Mucosa of stomach (tissue), 1 donor: ENCODE measurements around the gene MAPK11.

Experiments used
- H3K27me3 ChIP-seq: one replicate; pipeline ENCODE4 v1.7.0; 2013; ENCODE audit warnings: mild to moderate bottlenecking, low read length; ENCODE audit not compliant: control insufficient read depth, insufficient read depth
- H3K36me3 ChIP-seq: one replicate; pipeline ENCODE4 v1.7.0; 2013; ENCODE audit warnings: low read length; ENCODE audit not compliant: control insufficient read depth, insufficient read depth
- H3K4me1 ChIP-seq: one replicate; pipeline ENCODE4 v1.7.0; 2013; ENCODE audit warnings: mild to moderate bottlenecking, low read length; ENCODE audit not compliant: control insufficient read depth, insufficient read depth
- H3K4me3 ChIP-seq: one replicate; pipeline ENCODE4 v1.7.0; 2013; ENCODE audit warnings: low read length
- H3K9ac ChIP-seq: one replicate; pipeline ENCODE4 v1.7.0; 2013; ENCODE audit warnings: mild to moderate bottlenecking, low read length, moderate library complexity
- H3K9me3 ChIP-seq: one replicate; pipeline ENCODE4 v1.7.0; 2013; ENCODE audit warnings: mild to moderate bottlenecking, low read length, moderate library complexity; ENCODE audit not compliant: control insufficient read depth
- donor health status: Pancreatic carcinoma.

MAPK11 gene

GRCh38 chr22:50305923-50306566 is 35.9 kb upstream of the MAPK11 start:
- no peaks in the 10 kb centered on the region for H3K9me3 ChIP-seq
- H3K4me1 ChIP-seq, result peaks cover 54% of the 10 kb centered on the region
- H3K4me3 ChIP-seq, result peak overlapping the region; percentile 72
- H3K36me3 ChIP-seq, result no peaks in the 10 kb centered on the region
- H3K9ac ChIP-seq, result peak overlapping the region; percentile 94
- H3K27me3 ChIP-seq, result no peaks in the 10 kb centered on the region

DNA sequence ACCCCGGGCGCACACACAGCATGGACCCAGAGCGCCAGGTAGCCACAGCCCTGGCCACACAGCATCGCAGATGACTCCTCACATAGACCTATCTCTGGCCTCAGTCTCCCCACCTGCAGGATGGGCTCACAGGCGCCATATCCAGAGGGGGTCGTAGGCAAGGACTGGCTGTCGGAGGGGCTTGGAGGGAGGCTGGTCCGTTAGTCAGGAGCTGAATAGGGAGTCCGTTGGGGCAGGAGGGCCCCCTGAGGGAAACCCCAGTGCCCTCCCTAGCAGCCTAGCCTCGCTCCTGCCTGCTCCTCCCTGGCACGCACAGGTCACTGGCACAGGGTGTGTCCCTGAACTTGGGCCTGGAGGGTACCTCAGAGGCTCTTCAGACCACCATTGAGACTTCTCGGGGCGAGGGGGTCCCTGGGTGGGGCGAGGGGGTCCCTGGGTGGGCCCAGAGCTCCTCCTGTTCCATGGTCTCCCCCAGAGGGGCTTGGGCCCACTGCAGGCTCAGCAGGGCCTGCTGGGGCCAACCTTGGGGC is 35.3 kb upstream of the MAPK11 start:
- peaks cover 60% of the 10 kb centered on the region for H3K4me1 ChIP-seq
- H3K27me3 ChIP-seq, result no peaks in the 10 kb centered on the region
- no peaks in the 10 kb centered on the region for H3K9me3 ChIP-seq
- H3K9ac ChIP-seq, result peak overlapping the region; percentile 94
- no peaks in the 10 kb centered on the region for H3K36me3 ChIP-seq
- peak overlapping the region; percentile 72 for H3K4me3 ChIP-seq

DNA sequence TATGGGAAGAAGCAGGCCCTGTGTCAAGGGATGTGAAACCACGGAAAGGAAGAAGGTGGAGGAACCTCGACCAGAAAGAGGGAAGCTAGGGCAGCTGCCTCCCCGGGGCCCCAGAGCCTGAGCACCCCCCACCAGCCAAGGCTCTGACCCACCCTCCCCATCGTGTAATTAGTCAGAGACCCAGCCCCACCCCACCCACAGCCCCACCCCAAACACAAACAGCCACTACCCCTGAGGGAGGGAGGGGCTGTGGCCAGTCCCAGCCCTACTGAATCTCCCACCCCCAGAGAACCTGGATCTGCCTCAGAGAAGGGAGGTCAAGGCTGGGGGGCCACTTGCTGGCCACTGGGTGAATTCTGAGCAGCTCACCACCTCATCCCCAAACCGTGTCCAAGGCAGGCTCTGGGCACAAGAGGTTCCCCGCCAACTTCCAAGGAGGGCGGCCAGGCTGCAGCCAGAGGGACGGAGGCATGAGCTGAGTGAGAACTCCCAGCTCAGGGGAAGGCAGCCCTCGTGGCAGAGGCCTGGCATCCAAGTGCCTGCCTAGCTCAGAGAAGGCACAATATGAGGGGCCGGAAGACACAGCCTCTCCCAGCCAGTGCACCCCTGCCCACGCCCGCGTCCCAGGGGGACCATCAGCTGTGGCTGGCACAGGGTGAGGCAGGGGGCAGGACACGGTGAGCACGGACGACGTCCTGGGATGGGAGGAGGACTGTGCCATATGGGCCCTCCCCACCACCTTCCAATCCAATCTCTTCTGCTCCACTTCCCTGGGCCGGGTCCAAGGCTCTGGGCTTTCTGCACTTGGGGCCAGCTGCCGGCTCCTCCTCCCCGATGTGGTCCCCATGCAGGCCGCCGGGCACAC is 34.6 kb upstream of the MAPK11 start:
- H3K4me1 ChIP-seq, result peaks cover 67% of the 10 kb centered on the region
- peak overlapping the region; percentile 94 for H3K9ac ChIP-seq

DNA sequence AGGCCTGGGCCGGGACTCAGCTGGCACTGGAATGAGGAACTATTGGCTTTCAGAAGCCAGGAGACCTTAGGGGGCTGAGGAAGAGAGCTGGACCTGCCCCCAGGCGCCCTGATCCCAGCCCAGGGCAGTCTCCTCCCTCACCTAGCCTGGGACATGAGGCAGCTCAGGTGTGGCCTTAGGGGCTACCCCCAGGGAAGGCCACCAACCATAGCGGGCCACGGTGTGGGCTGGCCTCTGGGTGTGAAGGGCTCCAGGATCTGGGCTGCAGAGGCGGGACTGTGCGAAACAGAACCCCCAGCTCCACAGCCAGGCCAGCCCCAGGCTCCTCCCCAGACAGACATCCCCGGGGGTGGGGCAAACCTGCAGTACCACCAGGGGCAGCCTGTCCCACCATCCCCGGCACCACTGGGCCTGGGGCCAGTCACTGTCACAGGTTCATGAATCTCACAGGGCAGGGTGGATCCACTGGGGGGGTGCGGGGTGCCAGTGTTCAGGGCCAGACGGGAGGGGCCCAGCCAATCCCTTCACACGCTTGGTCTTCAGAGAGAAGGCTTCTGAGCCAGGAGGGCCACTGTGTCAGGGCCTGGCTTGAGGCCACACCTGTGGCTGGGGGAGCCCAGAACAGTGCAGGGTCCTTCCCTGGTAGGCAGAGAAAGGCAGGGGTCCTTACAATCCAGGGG is 33.8 kb upstream of the MAPK11 start:
- Histone ChIP-seq H3K9me3 (no peaks in the 10 kb centered on the region), H3K4me3 (peak overlapping the region; percentile 36), H3K4me1 (peaks cover 73% of the 10 kb centered on the region), H3K9ac (peak overlapping the region; percentile 71), H3K36me3 (no peaks in the 10 kb centered on the region), H3K27me3 (no peaks in the 10 kb centered on the region)

More for the DNA sequence above, 34.6 kb upstream of the MAPK11 start:
- peak overlapping the region; percentile 72 for H3K4me3 ChIP-seq
- no peaks in the 10 kb centered on the region for H3K27me3 ChIP-seq
- no peaks in the 10 kb centered on the region for H3K9me3 ChIP-seq
- H3K36me3 ChIP-seq, result no peaks in the 10 kb centered on the region

GRCh38 chr22:50303515-50303847 is 33.3 kb upstream of the MAPK11 start:
- Histone ChIP-seq H3K4me3 (peak overlapping the region; percentile 36), H3K27me3 (no peaks in the 10 kb centered on the region), H3K4me1 (peaks cover 78% of the 10 kb centered on the region), H3K9ac (peak overlapping the region; percentile 71), H3K9me3 (no peaks in the 10 kb centered on the region), H3K36me3 (no peaks in the 10 kb centered on the region)

DNA sequence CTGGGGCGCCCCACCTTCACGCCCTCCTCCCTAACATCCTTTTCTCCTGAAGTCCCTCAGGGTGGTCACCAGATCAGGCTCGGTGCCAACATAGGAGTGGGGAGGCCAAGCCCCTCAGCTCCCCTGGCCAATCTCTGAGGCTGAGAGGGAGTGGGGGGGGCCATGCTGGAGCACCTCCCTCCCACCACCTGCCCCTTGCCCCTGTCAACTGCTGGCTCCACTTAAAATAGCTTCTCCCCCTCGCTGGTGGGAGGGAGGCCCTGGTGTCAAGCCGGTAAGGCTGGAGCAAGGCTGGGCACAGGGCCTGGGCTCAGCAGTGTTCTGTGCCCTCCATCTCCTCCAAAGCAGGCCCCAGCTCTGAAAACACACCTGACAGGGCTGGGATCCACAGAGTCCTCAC is 32.4 kb upstream of the MAPK11 start:
- H3K4me1 ChIP-seq, result peaks cover 80% of the 10 kb centered on the region

GRCh38 chr22:50302041-50302541 is 31.9 kb upstream of the MAPK11 start:
- Histone ChIP-seq H3K9ac (peak overlapping the region; percentile 71), H3K4me3 (peak overlapping the region; percentile 15), H3K36me3 (no peaks in the 10 kb centered on the region), H3K9me3 (no peaks in the 10 kb centered on the region), H3K27me3 (no peaks in the 10 kb centered on the region), H3K4me1 (peaks cover 85% of the 10 kb centered on the region)

More for the DNA sequence above, 32.4 kb upstream of the MAPK11 start:
- Histone ChIP-seq H3K9me3 (no peaks in the 10 kb centered on the region), H3K4me3 (no peak overlapping the region), H3K27me3 (no peaks in the 10 kb centered on the region), H3K9ac (peak overlapping the region; percentile 71), H3K36me3 (no peaks in the 10 kb centered on the region)

DNA sequence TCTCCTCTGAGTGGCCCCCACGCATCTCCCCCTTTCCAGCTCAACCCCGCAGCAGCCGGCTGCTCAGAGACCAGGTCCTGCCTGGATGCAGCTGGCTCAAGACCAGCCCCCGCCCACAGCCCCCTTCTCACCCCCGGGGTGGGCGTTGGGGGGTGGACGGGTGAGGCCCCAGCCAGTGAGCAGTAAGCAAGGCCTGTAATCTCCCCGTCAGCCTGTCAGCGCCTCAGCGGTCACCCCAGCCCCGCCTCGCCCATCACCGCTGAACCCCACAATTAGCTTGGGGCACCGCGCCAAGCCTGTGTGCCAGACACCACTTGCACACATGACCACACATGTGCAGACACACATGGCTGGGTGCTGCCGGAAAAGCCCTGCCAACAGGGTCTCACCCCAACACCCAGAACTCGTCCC is 31.4 kb upstream of the MAPK11 start:
- H3K36me3 ChIP-seq, result no peaks in the 10 kb centered on the region
- H3K9me3 ChIP-seq, result no peaks in the 10 kb centered on the region
- no peaks in the 10 kb centered on the region for H3K27me3 ChIP-seq
- H3K4me1 ChIP-seq, result peaks cover 90% of the 10 kb centered on the region
- H3K4me3 ChIP-seq, result peak overlapping the region; percentile 15
- peak overlapping the region; percentile 71 for H3K9ac ChIP-seq

DNA sequence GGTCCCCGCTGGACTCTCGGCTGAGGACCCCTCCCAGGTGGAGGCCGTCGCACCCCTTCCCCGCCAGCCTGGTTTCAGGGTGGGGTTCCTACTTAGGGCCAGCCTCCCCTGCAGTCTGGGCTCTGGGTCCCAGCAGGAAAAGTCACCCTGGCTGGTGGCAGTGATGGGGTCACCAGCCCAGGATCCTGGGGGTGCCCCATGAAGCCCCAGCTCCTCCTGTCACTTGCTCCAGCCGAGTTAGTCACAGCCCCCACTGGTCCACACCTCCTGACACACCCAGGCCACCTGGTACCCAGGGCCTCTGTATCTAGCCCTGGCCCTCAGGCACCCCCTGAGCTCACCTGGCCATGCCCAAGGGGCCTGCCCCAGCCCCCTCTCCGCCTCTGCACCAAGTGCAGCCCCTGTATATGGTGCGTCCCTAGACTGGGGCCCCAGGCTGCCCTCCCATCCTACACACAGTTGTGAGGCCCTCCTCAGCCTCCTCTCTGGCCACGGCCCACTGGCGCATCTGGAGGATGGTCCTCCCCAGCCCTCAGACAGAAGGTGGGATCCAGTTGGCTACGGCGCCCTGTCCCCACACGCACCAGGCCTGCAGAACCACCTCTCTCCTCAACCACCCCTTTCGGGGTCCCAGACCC is 30.6 kb upstream of the MAPK11 start:
- Histone ChIP-seq H3K36me3 (no peaks in the 10 kb centered on the region), H3K9ac (peak overlapping the region; percentile 71), H3K4me1 (peaks cover 98% of the 10 kb centered on the region), H3K4me3 (no peak overlapping the region), H3K27me3 (no peaks in the 10 kb centered on the region), H3K9me3 (no peaks in the 10 kb centered on the region)

GRCh38 chr22:50299785-50300619 is 29.8 kb upstream of the MAPK11 start:
- Histone ChIP-seq H3K9ac (peak overlapping the region; percentile 28), H3K36me3 (no peaks in the 10 kb centered on the region), H3K4me1 (peaks cover 98% of the 10 kb centered on the region)

More at GRCh38 chr22:50299785-50300619, 29.8 kb upstream of the MAPK11 start:
- H3K4me3 ChIP-seq, result no peak overlapping the region
- no peaks in the 10 kb centered on the region for H3K9me3 ChIP-seq
- H3K27me3 ChIP-seq, result no peaks in the 10 kb centered on the region
